ENCODE results near the gene PARD3B.

The PARD3B gene

DNA sequence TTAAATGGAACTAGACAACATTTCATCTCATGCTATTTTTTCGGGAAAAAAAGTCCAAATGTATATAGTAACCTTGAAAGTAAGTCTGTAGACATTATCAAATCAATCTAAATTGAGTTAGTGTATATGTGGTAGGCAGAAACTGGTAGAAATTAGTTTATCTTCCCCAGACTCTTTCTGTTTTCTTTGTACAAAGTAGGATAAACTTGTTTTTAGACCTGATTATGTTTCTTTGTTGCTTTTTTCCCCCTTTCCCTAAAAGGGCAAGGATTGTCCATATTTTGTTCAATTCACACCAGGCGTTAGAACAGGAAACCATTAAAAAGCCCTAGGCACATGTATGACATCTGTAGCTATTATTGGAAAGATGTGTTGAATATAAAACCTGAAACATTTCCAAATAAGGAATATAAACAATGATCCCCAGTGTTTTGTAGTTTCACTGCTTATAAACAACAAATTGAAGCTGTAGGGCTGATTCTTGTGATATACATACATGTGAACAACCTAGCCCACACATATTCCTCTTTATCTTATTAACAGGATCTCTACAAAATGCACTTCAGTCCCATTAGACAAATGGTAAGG lies 528.3 kb downstream of the PARD3B start:
- H3K4me1 Mint-ChIP-seq (ENCODE audit: low read depth): no peaks in the 10 kb centered on the region
- no peaks in the 10 kb centered on the region for H3K36me3 Mint-ChIP-seq (ENCODE audit: low read depth)
- H3K9me3 Mint-ChIP-seq: no peaks in the 10 kb centered on the region
- H3K27ac Mint-ChIP-seq: no peak overlapping the region
- H3K4me3 Mint-ChIP-seq: no peak overlapping the region
- intact Hi-C loops (cut with micrococcal nuclease): no loop called here
- no peaks in the 10 kb centered on the region for H3K27me3 Mint-ChIP-seq

DNA sequence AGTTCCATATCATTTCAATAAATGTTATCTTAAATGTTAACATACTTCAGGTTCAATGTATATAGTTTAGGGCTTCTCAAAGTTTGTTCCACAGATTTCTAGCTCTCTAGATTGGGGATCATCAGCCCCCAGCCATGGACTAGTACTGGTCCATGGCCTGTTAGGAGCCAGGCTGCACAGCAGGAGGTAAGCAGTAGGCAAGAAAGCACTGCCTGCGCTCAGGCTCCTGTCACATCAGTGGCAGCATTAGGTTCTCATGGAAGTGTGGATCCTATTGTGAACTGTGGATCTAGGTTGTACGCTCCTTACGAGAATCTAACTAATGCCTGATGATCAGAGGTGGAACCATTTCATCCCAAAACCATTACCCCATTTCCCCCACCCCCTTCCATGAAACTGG lies 531.1 kb downstream of the PARD3B start:
- Mint-ChIP-seq H3K27ac (no peak overlapping the region), H3K36me3 (ENCODE audit: low read depth) (no peaks in the 10 kb centered on the region), H3K4me3 (no peak overlapping the region), H3K9me3 (no peaks in the 10 kb centered on the region), H3K27me3 (no peaks in the 10 kb centered on the region), H3K4me1 (ENCODE audit: low read depth) (no peaks in the 10 kb centered on the region)
- intact Hi-C loops (cut with micrococcal nuclease): no loop called here

DNA sequence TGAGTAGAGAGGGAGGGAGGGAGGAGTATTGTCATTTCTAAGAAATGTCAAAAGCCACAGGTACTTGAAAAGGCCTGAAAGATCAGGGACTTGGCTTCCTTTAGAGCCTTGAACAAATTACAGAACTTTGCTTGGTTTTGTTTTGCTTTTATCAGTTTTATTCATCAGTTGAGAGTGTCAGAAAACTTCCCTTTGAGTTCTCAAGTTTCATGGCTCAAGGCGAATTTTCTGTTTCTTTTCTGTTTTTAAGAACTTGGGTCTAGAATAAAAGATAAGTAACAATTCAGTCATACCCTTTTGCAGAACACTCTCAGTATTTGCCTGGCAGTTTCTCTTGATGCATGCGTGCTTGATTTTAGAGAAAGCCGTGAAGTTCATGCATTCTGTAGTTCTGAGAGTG lies 531.9 kb downstream of the PARD3B start:
- H3K9me3 Mint-ChIP-seq: no peaks in the 10 kb centered on the region
- no peak overlapping the region for H3K27ac Mint-ChIP-seq
- intact Hi-C loops (cut with micrococcal nuclease): no loop called here
- H3K4me3 Mint-ChIP-seq: no peak overlapping the region
- H3K27me3 Mint-ChIP-seq: no peaks in the 10 kb centered on the region
- no peaks in the 10 kb centered on the region for H3K36me3 Mint-ChIP-seq (ENCODE audit: low read depth)
- no peaks in the 10 kb centered on the region for H3K4me1 Mint-ChIP-seq (ENCODE audit: low read depth)

DNA sequence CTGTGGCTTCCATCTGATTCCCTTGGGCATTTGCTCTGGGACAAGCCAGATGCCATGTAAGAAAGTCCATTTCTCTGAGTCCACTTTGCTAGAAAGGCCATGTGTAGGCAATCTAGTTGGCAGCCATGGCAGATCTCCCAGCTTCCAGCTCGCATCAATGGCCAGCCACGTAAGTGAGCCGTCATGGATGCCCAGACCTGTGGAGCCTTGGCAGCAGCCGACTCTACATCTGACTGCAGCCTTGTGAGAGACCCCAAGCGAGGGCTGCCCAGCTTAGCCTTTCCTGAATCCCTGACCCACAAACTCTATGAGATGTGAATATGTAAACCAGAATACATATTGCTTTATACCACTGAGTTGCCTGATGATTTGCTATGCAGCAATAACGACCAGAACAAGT lies 533.5 kb downstream of the PARD3B start:
- intact Hi-C loops (cut with micrococcal nuclease): no loop called here
- Mint-ChIP-seq H3K4me3 (no peak overlapping the region), H3K27me3 (no peaks in the 10 kb centered on the region), H3K27ac (no peak overlapping the region), H3K9me3 (no peaks in the 10 kb centered on the region), H3K36me3 (ENCODE audit: low read depth) (no peaks in the 10 kb centered on the region), H3K4me1 (ENCODE audit: low read depth) (no peaks in the 10 kb centered on the region)

DNA sequence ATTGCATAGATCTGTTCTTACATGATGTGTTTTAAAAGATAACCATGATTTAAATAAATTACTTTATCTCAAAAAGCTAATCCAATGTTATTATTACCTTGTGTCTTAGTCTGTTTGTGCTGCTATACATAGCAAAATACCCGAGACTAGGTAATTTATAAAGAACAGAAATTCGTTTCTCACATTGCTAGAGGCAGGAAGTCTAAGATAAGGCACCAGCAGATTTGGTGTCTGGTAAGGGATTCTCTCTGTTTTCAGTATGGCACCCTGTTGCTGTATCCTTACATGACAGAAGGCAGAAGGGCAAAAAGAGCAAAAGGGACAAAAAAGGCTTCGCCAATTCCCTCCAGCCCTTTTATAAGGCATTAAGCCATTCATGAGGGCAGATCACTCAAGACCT lies 533.9 kb downstream of the PARD3B start:
- Mint-ChIP-seq H3K27ac (no peak overlapping the region), H3K27me3 (no peaks in the 10 kb centered on the region), H3K36me3 (ENCODE audit: low read depth) (no peaks in the 10 kb centered on the region), H3K4me1 (ENCODE audit: low read depth) (no peaks in the 10 kb centered on the region), H3K9me3 (no peaks in the 10 kb centered on the region), H3K4me3 (no peak overlapping the region)
- intact Hi-C loops (cut with micrococcal nuclease): no loop called here

DNA sequence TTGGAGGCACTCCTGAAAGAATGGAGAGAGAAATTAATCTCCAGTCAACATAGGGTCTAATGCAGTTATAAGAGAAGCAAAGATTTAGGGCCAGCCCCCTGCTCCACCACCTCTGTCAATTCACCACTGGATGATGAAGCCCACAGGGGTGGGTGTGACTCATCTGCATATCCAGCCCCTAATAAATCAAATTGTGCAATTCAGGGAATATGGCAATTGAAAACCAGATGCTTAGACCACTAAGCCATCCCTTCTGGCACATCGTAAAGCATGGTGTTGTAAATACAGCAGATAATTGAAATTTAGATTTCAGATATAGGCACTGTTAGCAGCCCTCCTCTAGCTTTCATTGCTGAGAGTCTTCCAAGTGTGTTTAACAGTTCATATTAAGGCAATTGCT lies 541.4 kb downstream of the PARD3B start:
- intact Hi-C loops (cut with micrococcal nuclease): no loop called here

DNA sequence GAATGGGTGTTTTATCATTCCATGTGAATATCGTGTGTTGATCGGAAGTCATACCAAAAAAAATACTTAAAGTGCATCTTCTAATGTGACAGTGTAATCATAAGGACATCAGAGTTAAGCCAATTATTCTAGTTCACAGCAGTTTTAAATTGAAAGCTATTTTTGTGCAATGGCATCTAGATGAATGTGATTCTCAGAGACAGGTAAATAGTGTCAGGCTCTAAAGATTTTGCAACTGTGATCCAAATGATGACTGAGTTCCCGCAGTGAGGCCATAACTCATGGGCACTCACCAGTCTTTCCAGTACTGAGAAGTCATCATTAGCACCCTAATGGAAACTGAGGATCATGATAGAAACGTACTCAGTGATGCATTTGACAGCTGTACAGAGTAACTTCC lies 542.6 kb downstream of the PARD3B start:
- Mint-ChIP-seq H3K4me1 (ENCODE audit: low read depth) (no peaks in the 10 kb centered on the region), H3K36me3 (ENCODE audit: low read depth) (no peaks in the 10 kb centered on the region), H3K27me3 (no peaks in the 10 kb centered on the region)

More for the DNA sequence above, 541.4 kb downstream of the PARD3B start:
- Mint-ChIP-seq H3K4me3 (no peak overlapping the region), H3K27me3 (no peaks in the 10 kb centered on the region), H3K4me1 (ENCODE audit: low read depth) (no peaks in the 10 kb centered on the region), H3K27ac (no peak overlapping the region), H3K36me3 (ENCODE audit: low read depth) (no peaks in the 10 kb centered on the region), H3K9me3 (peaks cover 2% of the 10 kb centered on the region)

DNA sequence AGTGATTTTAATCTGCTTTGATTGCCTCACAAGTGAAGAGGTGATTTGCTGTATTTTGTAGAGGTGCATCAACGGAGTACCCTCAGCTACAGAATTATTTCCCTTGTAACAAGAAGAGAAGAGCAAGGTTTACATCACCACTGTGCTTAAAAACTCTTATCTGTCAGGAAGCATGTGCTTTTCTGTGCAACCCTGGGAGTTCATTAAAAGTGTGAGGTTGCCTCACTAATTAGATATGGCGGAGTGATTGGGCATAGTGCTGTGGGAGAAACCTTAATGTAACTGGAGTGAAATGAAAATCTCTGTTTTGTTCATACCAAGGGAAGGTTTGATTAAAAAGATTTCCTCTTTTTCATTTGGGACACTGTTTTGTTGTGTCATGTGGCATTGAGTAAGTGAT lies 544.7 kb downstream of the PARD3B start:
- no peak overlapping the region for H3K27ac Mint-ChIP-seq
- no peaks in the 10 kb centered on the region for H3K36me3 Mint-ChIP-seq (ENCODE audit: low read depth)
- H3K27me3 Mint-ChIP-seq: no peaks in the 10 kb centered on the region
- intact Hi-C loops (cut with micrococcal nuclease): no loop called here
- H3K4me1 Mint-ChIP-seq (ENCODE audit: low read depth): no peaks in the 10 kb centered on the region
- peaks cover 12% of the 10 kb centered on the region for H3K9me3 Mint-ChIP-seq
- H3K4me3 Mint-ChIP-seq: no peak overlapping the region

More for the DNA sequence above, 542.6 kb downstream of the PARD3B start:
- no peak overlapping the region for H3K4me3 Mint-ChIP-seq
- intact Hi-C loops (cut with micrococcal nuclease): no loop called here
- no peak overlapping the region for H3K27ac Mint-ChIP-seq
- H3K9me3 Mint-ChIP-seq: peaks cover 12% of the 10 kb centered on the region

DNA sequence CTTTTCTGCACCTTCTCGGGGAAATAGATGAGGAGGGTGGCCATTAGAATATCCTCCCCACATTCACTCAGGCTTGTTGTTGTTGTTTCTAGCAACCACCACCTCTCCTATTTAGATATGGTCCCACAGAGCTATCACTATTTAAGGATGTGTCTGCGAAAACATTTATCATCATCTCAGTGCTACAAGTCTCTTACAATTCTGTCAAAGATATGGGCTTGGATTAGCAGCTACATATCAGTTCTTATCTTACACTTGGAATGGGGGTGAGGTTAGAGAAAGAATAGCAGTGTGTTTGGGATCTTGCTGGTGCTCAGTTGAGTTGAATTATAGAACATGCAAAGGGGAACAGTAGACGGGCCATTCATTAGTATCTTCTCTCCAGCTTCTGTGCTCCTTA lies 546.1 kb downstream of the PARD3B start:
- peaks cover 12% of the 10 kb centered on the region for H3K9me3 Mint-ChIP-seq
- H3K27ac Mint-ChIP-seq: no peak overlapping the region
- no peaks in the 10 kb centered on the region for H3K27me3 Mint-ChIP-seq
- no peaks in the 10 kb centered on the region for H3K36me3 Mint-ChIP-seq (ENCODE audit: low read depth)
- no peak overlapping the region for H3K4me3 Mint-ChIP-seq
- intact Hi-C loops (cut with micrococcal nuclease): no loop called here
- no peaks in the 10 kb centered on the region for H3K4me1 Mint-ChIP-seq (ENCODE audit: low read depth)

DNA sequence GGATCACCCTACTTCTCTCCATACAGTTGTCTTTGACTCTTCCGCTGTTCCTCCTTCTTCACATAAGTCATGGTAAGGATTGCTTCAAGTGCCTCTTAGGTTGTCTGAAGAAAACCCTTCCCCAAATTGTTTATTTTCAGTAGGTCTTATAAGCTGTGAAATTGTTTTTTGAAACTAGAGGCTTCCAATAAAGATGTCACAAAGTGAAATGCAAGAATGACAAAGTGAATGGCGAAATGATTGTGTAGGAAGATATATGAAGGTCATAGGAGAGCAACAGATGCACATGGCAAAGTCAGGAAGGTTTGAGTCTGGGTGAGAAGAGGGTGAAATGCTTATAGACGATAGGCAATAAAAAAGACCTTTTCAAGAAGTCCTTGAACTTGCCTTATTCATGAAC lies 548.8 kb downstream of the PARD3B start:
- H3K4me3 Mint-ChIP-seq: no peak overlapping the region
- H3K36me3 Mint-ChIP-seq (ENCODE audit: low read depth): no peaks in the 10 kb centered on the region
- intact Hi-C loops (cut with micrococcal nuclease): no loop called here
- H3K4me1 Mint-ChIP-seq (ENCODE audit: low read depth): no peaks in the 10 kb centered on the region
- H3K27ac Mint-ChIP-seq: no peak overlapping the region
- H3K27me3 Mint-ChIP-seq: no peaks in the 10 kb centered on the region
- H3K9me3 Mint-ChIP-seq: peaks cover 12% of the 10 kb centered on the region

DNA sequence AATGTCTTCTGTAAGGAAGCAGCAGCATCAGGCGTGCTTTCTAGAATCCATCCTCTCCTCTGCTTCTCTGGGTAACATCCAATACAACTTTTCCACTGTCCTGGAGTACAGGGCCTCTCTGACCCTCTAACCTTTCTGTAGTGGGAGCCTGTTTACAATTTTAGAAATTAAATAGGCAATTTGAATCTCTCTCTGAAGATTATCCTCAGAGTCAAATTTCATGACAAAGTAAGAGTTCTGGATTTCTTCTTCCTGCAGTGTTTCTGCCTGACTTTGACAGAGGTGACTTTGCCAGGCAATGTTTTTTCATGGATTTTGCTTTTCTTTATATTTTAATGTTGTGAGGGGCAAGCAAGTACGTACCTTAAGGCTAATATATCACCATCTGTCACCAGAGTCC lies 558.4 kb downstream of the PARD3B start:
- intact Hi-C loops (cut with micrococcal nuclease): no loop called here
- no peaks in the 10 kb centered on the region for H3K27me3 Mint-ChIP-seq
- no peak overlapping the region for H3K4me3 Mint-ChIP-seq
- H3K4me1 Mint-ChIP-seq (ENCODE audit: low read depth): no peaks in the 10 kb centered on the region
- no peaks in the 10 kb centered on the region for H3K36me3 Mint-ChIP-seq (ENCODE audit: low read depth)
- no peak overlapping the region for H3K27ac Mint-ChIP-seq
- no peaks in the 10 kb centered on the region for H3K9me3 Mint-ChIP-seq

DNA sequence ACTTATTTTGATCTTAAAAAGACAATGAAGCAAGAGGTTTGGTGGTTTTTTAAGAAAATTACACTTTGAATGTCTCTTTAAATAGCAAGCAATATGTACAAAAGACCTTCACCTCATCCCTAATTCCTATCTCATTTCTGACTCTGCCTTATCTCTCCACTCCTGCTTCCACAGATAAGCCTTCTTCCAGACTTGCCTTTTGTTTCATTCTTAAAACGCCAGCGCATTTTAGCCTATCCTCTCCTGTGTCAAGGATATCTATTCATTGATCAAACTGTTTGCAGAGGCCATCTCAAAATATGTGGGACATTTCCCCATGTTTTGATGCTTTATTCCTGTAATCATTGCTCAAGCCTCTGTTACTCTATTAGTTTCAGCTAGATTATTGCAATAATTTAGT lies 562.5 kb downstream of the PARD3B start:
- intact Hi-C loops (cut with micrococcal nuclease): no loop called here
- Mint-ChIP-seq H3K4me1 (ENCODE audit: low read depth) (no peaks in the 10 kb centered on the region), H3K9me3 (no peaks in the 10 kb centered on the region), H3K36me3 (ENCODE audit: low read depth) (no peaks in the 10 kb centered on the region), H3K27ac (no peak overlapping the region), H3K4me3 (no peak overlapping the region), H3K27me3 (no peaks in the 10 kb centered on the region)

DNA sequence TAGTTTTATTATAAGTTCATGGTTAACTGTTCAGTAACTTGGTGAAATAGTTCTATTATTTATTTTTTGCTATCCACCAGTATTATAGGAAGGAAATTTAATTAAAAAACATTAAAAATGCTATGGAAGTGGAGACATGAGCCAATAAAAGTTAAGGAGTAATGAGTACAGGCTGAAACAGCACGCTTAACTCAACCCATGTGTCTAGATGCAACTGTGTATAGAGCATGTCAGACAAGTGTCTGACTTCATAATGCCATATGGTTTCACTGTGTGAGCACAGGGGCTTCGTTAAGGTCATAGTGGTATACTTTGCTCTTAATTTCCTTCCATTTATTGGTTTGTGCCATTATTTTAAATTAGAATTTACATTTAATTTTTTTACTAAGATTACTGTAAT lies 570.2 kb downstream of the PARD3B start:
- H3K27me3 Mint-ChIP-seq: no peaks in the 10 kb centered on the region
- H3K4me3 Mint-ChIP-seq: no peak overlapping the region
- intact Hi-C loops (cut with micrococcal nuclease): no loop called here
- H3K4me1 Mint-ChIP-seq (ENCODE audit: low read depth): no peaks in the 10 kb centered on the region
- peaks cover 13% of the 10 kb centered on the region for H3K9me3 Mint-ChIP-seq
- H3K27ac Mint-ChIP-seq: no peak overlapping the region
- H3K36me3 Mint-ChIP-seq (ENCODE audit: low read depth): no peaks in the 10 kb centered on the region

DNA sequence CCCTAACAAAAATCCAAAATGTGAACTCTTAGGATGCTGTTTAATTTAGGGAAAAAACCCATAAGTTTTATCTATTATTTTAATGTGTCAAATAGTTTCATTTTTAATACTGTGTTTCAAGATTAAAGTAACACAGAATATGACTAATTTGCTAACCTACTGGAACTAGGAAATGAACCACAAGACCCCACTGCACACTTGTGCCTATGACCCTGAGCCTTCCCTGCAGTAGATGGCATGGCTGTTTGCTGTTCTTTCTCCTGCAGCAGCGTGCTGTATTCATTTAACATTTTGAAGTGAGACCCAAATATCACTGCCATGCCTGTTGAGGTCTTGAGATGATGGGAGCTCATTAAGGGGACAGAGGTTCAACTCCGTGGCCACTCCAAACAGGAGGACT lies 571.9 kb downstream of the PARD3B start:
- H3K4me3 Mint-ChIP-seq: no peak overlapping the region
- no peak overlapping the region for H3K27ac Mint-ChIP-seq
- no peaks in the 10 kb centered on the region for H3K27me3 Mint-ChIP-seq
- no peaks in the 10 kb centered on the region for H3K4me1 Mint-ChIP-seq (ENCODE audit: low read depth)
- intact Hi-C loops (cut with micrococcal nuclease): no loop called here
- no peaks in the 10 kb centered on the region for H3K36me3 Mint-ChIP-seq (ENCODE audit: low read depth)
- peaks cover 19% of the 10 kb centered on the region for H3K9me3 Mint-ChIP-seq

DNA sequence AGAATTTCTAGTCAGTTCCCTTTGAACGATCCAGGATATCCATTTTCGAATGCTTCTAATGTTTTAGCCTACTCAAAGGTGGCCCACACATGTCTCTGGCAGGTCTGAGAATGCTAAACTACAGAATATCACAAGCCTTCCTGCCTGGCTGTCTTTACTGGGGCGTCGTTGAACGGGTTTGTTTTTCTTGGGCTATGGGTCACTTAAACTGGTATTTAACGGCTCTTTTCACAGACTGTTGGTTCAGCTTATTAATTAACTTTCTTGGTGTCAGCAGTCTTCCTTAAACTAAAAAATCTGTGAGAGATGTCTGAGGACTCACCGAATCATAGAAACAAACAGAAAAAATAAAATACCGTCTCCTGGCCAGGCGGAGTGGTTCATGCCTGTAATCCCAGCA lies 573.9 kb downstream of the PARD3B start:
- intact Hi-C loops (cut with micrococcal nuclease): no loop called here
- H3K27me3 Mint-ChIP-seq: no peaks in the 10 kb centered on the region
- H3K4me3 Mint-ChIP-seq: no peak overlapping the region
- H3K27ac Mint-ChIP-seq: no peak overlapping the region
- no peaks in the 10 kb centered on the region for H3K36me3 Mint-ChIP-seq (ENCODE audit: low read depth)
- H3K9me3 Mint-ChIP-seq: peaks cover 19% of the 10 kb centered on the region
- no peaks in the 10 kb centered on the region for H3K4me1 Mint-ChIP-seq (ENCODE audit: low read depth)
